H54 (cell line): ENCODE measurements around the gene RARG.

Experiments
- DNase-seq: peaks from one replicate; pipeline ENCODE4 v3.0.0; 2011; ENCODE audit warnings: low spot score, mixed read lengths; ENCODE audit not compliant: insufficient read length
- FAIRE-seq: peaks from 3 replicates; lab custom pipeline; 2011; peaks lifted over from hg19 to GRCh38; lab: Jason Lieb, UNC
- POLR2A ChIP-seq: IDR thresholded peaks from 2 replicates; pipeline ENCODE4 v1.6.1; 2011; ENCODE audit warnings: low read depth, mild to moderate bottlenecking, low read length

RARG gene

GRCh38 chr12:53224061-53224896, 7.7 kb downstream of the RARG start:
- no peak for TF ChIP-seq POLR2A
- FAIRE-seq: no peak
- no peak for DNase-seq

GRCh38 chr12:53223389-53224060, 8.5 kb downstream of the RARG start:
- TF ChIP-seq POLR2A: no peak
- no peak for DNase-seq
- FAIRE-seq: no peak

- DNase-seq (no peak), FAIRE-seq (no peak)
- TF ChIP-seq POLR2A: no peak
Observed at GRCh38 chr12:53222806-53223261, 9.2 kb downstream of the RARG start.

GRCh38 chr12:53222170-53222721, 9.8 kb downstream of the RARG start:
- no peak for TF ChIP-seq POLR2A
- no peak for FAIRE-seq
- no peak for DNase-seq

GRCh38 chr12:53221203-53222080, 10.6 kb downstream of the RARG start:
- no peak for FAIRE-seq
- DNase-seq: peak; percentile 64
- TF ChIP-seq POLR2A: peak; percentile 61

- no peak for FAIRE-seq
- DNase-seq: peak; percentile 98
- TF ChIP-seq POLR2A: no peak
Observed at GRCh38 chr12:53220694-53221202, 11.3 kb downstream of the RARG start.

- FAIRE-seq: no peak
- no peak for TF ChIP-seq POLR2A
- peak; percentile 78 for DNase-seq
Observed at GRCh38 chr12:53219956-53220693, 11.9 kb downstream of the RARG start.

- TF ChIP-seq POLR2A: no peak
- DNase-seq (no peak), FAIRE-seq (no peak)
Observed at GRCh38 chr12:53219292-53219955, 12.6 kb downstream of the RARG start.

GRCh38 chr12:53218551-53219291, 13.3 kb downstream of the RARG start:
- no peak for FAIRE-seq
- no peak for DNase-seq
- TF ChIP-seq POLR2A: no peak

GRCh38 chr12:53217931-53218307, 14.1 kb downstream of the RARG start:
- no peak for FAIRE-seq
- DNase-seq: no peak
- TF ChIP-seq POLR2A: no peak

- FAIRE-seq (no peak), DNase-seq (no peak)
- no peak for TF ChIP-seq POLR2A
Observed at GRCh38 chr12:53217051-53217930, 14.7 kb downstream of the RARG start.
